H1 (cell line): ENCODE measurements around the gene AP4B1. TPM values are rescaled to one million over a fixed set of nuclear protein-coding genes. Genes with fewer than 3 reads are reported as not detected.

ENCODE experiments used
- CTCF ChIA-PET: fragments of 300-600 bp; sonication (Branson Sonifier 250); formaldehyde crosslinking; loops from one replicate; lab custom pipeline; 2021; ENCODE audit not compliant: partially characterized antibody; lab: Charles Lee
- POLR2A ChIA-PET: fragments of 300-600 bp; sonication (Branson Sonifier 250); formaldehyde crosslinking; loops from one replicate; lab custom pipeline; 2021; ENCODE audit warnings: inconsistent platforms; ENCODE audit not compliant: partially characterized antibody; lab: Charles Lee
- DNase-seq, 2 experiments: peaks; one replicate each; pipeline versions ENCODE4 v3.0.0 to v3.0.0-alpha.2; 2010 to 2022; ENCODE audit warnings: low spot score in 2 of 2, low read depth in 1 of 2, mixed read lengths in 1 of 2
- FAIRE-seq: peaks from 2 replicates; lab custom pipeline; 2011; peaks lifted over from hg19 to GRCh38; lab: Jason Lieb, UNC
- H2AFZ ChIP-seq: 2 replicates; pipeline ENCODE4 v1.8.1; 2012; ENCODE audit warnings: low read length, inconsistent platforms
- H2AK5ac ChIP-seq: 2 replicates; pipeline ENCODE4 v1.6.1; 2013; ENCODE audit warnings: low read depth, low read length
- H2BK120ac ChIP-seq: replicated peaks from 2 replicates; pipeline ENCODE3; 2013; ENCODE audit warnings: low read depth, low read length, inconsistent platforms
- H2BK12ac ChIP-seq: 2 replicates; pipeline ENCODE4 v1.6.1; 2013; ENCODE audit warnings: low read depth, low read length
- H2BK15ac ChIP-seq: 2 replicates; pipeline ENCODE4 v1.6.1; 2013; ENCODE audit warnings: low read length
- H2BK20ac ChIP-seq: 2 replicates; pipeline ENCODE4 v1.6.1; 2013; ENCODE audit warnings: low read length
- H2BK5ac ChIP-seq: 2 replicates; pipeline ENCODE4 v1.6.1; 2013; ENCODE audit warnings: low read depth, low read length
- H3K14ac ChIP-seq: 2 replicates; pipeline ENCODE4 v1.6.1; 2013; ENCODE audit warnings: inconsistent platforms; ENCODE audit not compliant: insufficient read length
- H3K18ac ChIP-seq: 2 replicates; pipeline ENCODE4 v1.6.1; 2013; ENCODE audit warnings: low read length; ENCODE audit errors: extremely low read depth
- H3K23ac ChIP-seq: 2 replicates; pipeline ENCODE4 v1.6.1; 2013; ENCODE audit warnings: inconsistent platforms; ENCODE audit not compliant: insufficient read length
- H3K23me2 ChIP-seq: 2 replicates; pipeline ENCODE4 v1.6.1; 2013; ENCODE audit warnings: low read depth, low read length
- H3K27ac ChIP-seq: 2 replicates; pipeline ENCODE4 v1.6.1; 2011; ENCODE audit warnings: low read depth, low read length, inconsistent platforms
- H3K27me3 ChIP-seq, 4 experiments: replicated peaks in 1 of 4; 1 replicate in 1 of 4; 2 replicates in 3 of 4; pipeline versions ENCODE4 v1.6.1 to v1.8.1; 2011 to 2013; ENCODE audit warnings: low read length in 3 of 4, mild to moderate bottlenecking in 3 of 4, inconsistent platforms in 2 of 4, mixed read lengths in 2 of 4, moderate library complexity in 1 of 4; ENCODE audit not compliant: control insufficient read depth in 3 of 4, insufficient read depth in 3 of 4; ENCODE audit errors: extremely low read depth in 1 of 4
- H3K36me3 ChIP-seq, 4 experiments: 2 replicates each; pipeline versions ENCODE4 v1.6.1 to v1.8.1; 2011 to 2013; ENCODE audit warnings: mild to moderate bottlenecking in 4 of 4, low read length in 3 of 4, moderate library complexity in 2 of 4, control low read depth in 1 of 4, inconsistent platforms in 1 of 4; ENCODE audit not compliant: insufficient read depth in 4 of 4, control insufficient read depth in 2 of 4
- H3K4ac ChIP-seq: replicated peaks from 2 replicates; pipeline ENCODE3; 2013; ENCODE audit warnings: low read length, low read depth, mixed read lengths, inconsistent platforms; ENCODE audit not compliant: insufficient read length
- H3K4me1 ChIP-seq, 4 experiments: replicated peaks in 1 of 4; 1 replicate in 1 of 4; 2 replicates in 3 of 4; pipeline versions ENCODE4 v1.6.1 to v1.8.1; 2011 to 2013; ENCODE audit warnings: low read length in 3 of 4, inconsistent platforms in 2 of 4, mixed read lengths in 1 of 4; ENCODE audit not compliant: insufficient read depth in 4 of 4, control insufficient read depth in 3 of 4
- H3K4me2 ChIP-seq, 2 experiments: 2 replicates each; pipeline versions ENCODE4 v1.6.1 to v1.8.1; 2011 to 2013; ENCODE audit warnings: low read depth in 2 of 2, low read length in 2 of 2, control low read depth in 1 of 2, inconsistent platforms in 1 of 2, mild to moderate bottlenecking in 1 of 2; ENCODE audit not compliant: insufficient read depth in 1 of 2
- H3K4me3 ChIP-seq, 4 experiments: fragments of 200-600, 300-600 bp in 1 of 4; sonication (generic), shearing (Covaris generic), sonication (Bioruptor Twin) in 1 of 4; 2 replicates each; pipeline versions ENCODE4 v1.5.1 to v1.8.1; 2011 to 2016; ENCODE audit warnings: low read length in 4 of 4, low read depth in 3 of 4, control low read depth in 2 of 4, inconsistent platforms in 2 of 4, mild to moderate bottlenecking in 2 of 4, mixed read lengths in 1 of 4, moderate library complexity in 1 of 4; ENCODE audit not compliant: insufficient read depth in 2 of 4; ENCODE audit errors: extremely low read depth in 1 of 4
- H3K56ac ChIP-seq: replicated peaks from 2 replicates; pipeline ENCODE3; 2013; ENCODE audit warnings: low read depth, mild to moderate bottlenecking, mixed read lengths, low read length, inconsistent platforms; ENCODE audit not compliant: insufficient read length
- H3K79me1 ChIP-seq: 2 replicates; pipeline ENCODE4 v1.6.1; 2013; ENCODE audit warnings: low read depth, low read length, control low read depth
- H3K79me2 ChIP-seq, 2 experiments: 2 replicates each; pipeline versions ENCODE4 v1.6.1 to v1.8.1; 2012 to 2013; ENCODE audit warnings: low read length in 2 of 2, mild to moderate bottlenecking in 2 of 2, inconsistent platforms in 1 of 2; ENCODE audit not compliant: insufficient read depth in 2 of 2, control insufficient read depth in 1 of 2
- H3K9ac ChIP-seq, 4 experiments: replicated peaks in 1 of 4; 1 replicate in 1 of 4; 2 replicates in 3 of 4; pipeline versions ENCODE4 v1.6.1 to v1.8.1; 2011 to 2013; ENCODE audit warnings: low read depth in 3 of 4, low read length in 3 of 4, control low read depth in 2 of 4, mild to moderate bottlenecking in 2 of 4, moderate library complexity in 2 of 4, inconsistent platforms in 1 of 4; ENCODE audit errors: extremely low read depth in 1 of 4
- H3K9me3 ChIP-seq, 2 experiments: 2 replicates each; pipeline versions ENCODE4 v1.6.1 to v1.8.1; 2012 to 2013; ENCODE audit warnings: mild to moderate bottlenecking in 2 of 2, moderate library complexity in 2 of 2, control low read depth in 1 of 2, inconsistent platforms in 1 of 2, low read depth in 1 of 2, low read length in 1 of 2, mixed read lengths in 1 of 2; ENCODE audit not compliant: insufficient read depth in 2 of 2
- H4K20me1 ChIP-seq, 2 experiments: replicated peaks in 1 of 2; 2 replicates each; pipeline versions ENCODE3 to v1.8.1; 2011 to 2013; ENCODE audit warnings: inconsistent platforms in 2 of 2, low read length in 2 of 2, mild to moderate bottlenecking in 1 of 2; ENCODE audit not compliant: insufficient read depth in 2 of 2, control insufficient read depth in 1 of 2
- H4K5ac ChIP-seq: 2 replicates; pipeline ENCODE4 v1.6.1; 2013; ENCODE audit warnings: low read length, low read depth, mixed read lengths, inconsistent platforms; ENCODE audit not compliant: insufficient read length
- H4K8ac ChIP-seq: 2 replicates; pipeline ENCODE4 v1.8.0; 2013; ENCODE audit warnings: mild to moderate bottlenecking, moderate library complexity, low read length, inconsistent platforms; ENCODE audit not compliant: insufficient read depth; ENCODE audit errors: extremely low read depth
- H4K91ac ChIP-seq: replicated peaks from 2 replicates; pipeline ENCODE3; 2013; ENCODE audit warnings: low read length, mixed read lengths, inconsistent platforms; ENCODE audit not compliant: insufficient read length
- KDM5A ChIP-seq: fragments of 200-600 bp; IDR thresholded peaks from 2 replicates; pipeline ENCODE4 v1.7.1; 2012; ENCODE audit warnings: mild to moderate bottlenecking, low read length, inconsistent platforms, mixed read lengths
- WGBS, 2 experiments: shearing (Covaris generic) in 1 of 2; methylation state at CpG; one replicate each; pipeline versions ENCODE4 v1.1.6 to v1.1.7; 2013 to 2015; ENCODE audit warnings: low lambda C conversion rate in 2 of 2, mixed read lengths in 2 of 2, inconsistent platforms in 1 of 2, low coverage in 1 of 2, missing lambda C conversion rate in 1 of 2; ENCODE audit not compliant: insufficient replicate concordance in 2 of 2, insufficient coverage in 1 of 2, insufficient read length in 1 of 2; ENCODE audit errors: extremely low coverage in 1 of 2, missing lambda C conversion rate in 1 of 2; 5-methylcytosine and 5-hydroxymethylcytosine counted together
- polyA plus RNA-seq, 7 experiments: library from polyadenylated mRNA; depleted of rRNA in 3 of 7; stranded (reverse) in 5 of 7; unstranded in 2 of 7; fragments of >200 nt in 5 of 7; fragments of 200-250 nt in 2 of 7; gene quantifications; 1 replicate in 5 of 7; 2 replicates in 1 of 7; 4 replicates in 1 of 7; pipeline versions ENCODE4 v1.2.1 to v1.2.3, GENCODE V29; 2011 to 2013; ENCODE audit warnings: missing spikeins in 2 of 7, mixed read lengths in 2 of 7
- total RNA-seq: library from RNA; stranded (reverse); fragmentation: NEBNext Ultra II Directional; extraction: Animal tissue kit (Norgen Biotek cat#: 25700); gene quantifications from 2 replicates; pipeline ENCODE4 v1.2.1, GENCODE V29; 2021

The AP4B1 gene
- total and polyA plus RNA-seq, 2 of the 8 experiments (the other 6 are each of a cell fraction or from before 2014, with no cell fraction given) = 8.9 to 9.0 TPM

DNA sequence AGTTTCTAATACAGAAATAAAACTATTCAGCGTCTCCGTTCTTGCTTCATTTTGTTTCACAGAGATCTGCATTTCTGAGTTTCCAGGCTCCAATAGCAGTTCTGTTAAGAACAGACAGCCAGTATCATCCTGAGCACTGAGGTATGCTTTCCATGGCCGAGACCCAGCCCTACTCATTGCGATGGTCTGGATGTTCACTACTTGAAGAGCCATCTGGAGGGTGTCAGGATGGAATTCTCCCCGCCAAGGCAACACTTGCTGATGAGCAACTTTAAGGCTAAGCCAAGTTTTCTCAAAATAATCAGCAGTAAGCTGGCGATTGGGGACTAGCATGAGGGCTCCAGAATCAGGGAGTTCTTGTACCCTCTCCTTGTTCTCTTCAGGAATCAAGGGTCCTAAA lies 9.5 kb downstream of the AP4B1 start:
- FAIRE-seq = no peak
- H3K79me2 ChIP-seq = no peaks in the 10 kb centered on the region
- H3K4me1 ChIP-seq = no peaks in the 10 kb centered on the region
- H3K4ac ChIP-seq = no peak overlapping the region
- H3K27ac ChIP-seq = no peak overlapping the region
- H3K9ac ChIP-seq = no peak overlapping the region
- H2BK15ac ChIP-seq = no peak overlapping the region
- H3K14ac ChIP-seq = no peak overlapping the region
- H3K4me3 ChIP-seq = no peak overlapping the region
- no peak overlapping the region for H2BK120ac ChIP-seq
- H4K20me1 ChIP-seq = no peaks in the 10 kb centered on the region
- ChIA-PET CTCF (interaction anchor here (1.0 kb wide), 1 partner anchor 11 kb away, joined by 3 read pairs; no protein-coding TSS in a partner anchor), POLR2A (interaction anchor here (1.8 kb wide), 1 partner anchor 9 kb away, joined by 4 read pairs; the partner anchor contains the start of gene AP4B1)
- H4K5ac ChIP-seq = no peak overlapping the region
- H2AK5ac ChIP-seq = no peak overlapping the region
- H3K9me3 ChIP-seq = no peaks in the 10 kb centered on the region
- H4K91ac ChIP-seq = no peak overlapping the region
- no peak overlapping the region for H4K8ac ChIP-seq
- no peak for DNase-seq
- H2AFZ ChIP-seq = no peak overlapping the region
- H3K27me3 ChIP-seq = no peaks in the 10 kb centered on the region
- no peak overlapping the region for H2BK5ac ChIP-seq
- H3K23me2 ChIP-seq = no peaks in the 10 kb centered on the region
- H2BK12ac ChIP-seq = no peak overlapping the region
- no peak overlapping the region for H3K4me2 ChIP-seq
- no peak overlapping the region for H3K18ac ChIP-seq
- H2BK20ac ChIP-seq = no peak overlapping the region
- H3K79me1 ChIP-seq = no peaks in the 10 kb centered on the region
- H3K23ac ChIP-seq = no peak overlapping the region
- peaks cover 0 to 14% (median 6%) of the 10 kb centered on the region in 4 experiments; a peak in 4 of 8 replicates for H3K36me3 ChIP-seq
- H3K56ac ChIP-seq = no peak overlapping the region
- 90% methylated on average over 6 of the region's 6 CpGs; no CpG with 5 or more reads in 1 of the 2 experiments for WGBS, 2 experiments
- no peak for TF ChIP-seq KDM5A
